ENCODE measurements around the gene TMEM62. TPM values are rescaled to one million over a fixed set of nuclear protein-coding genes. Genes with fewer than 3 reads are reported as not detected.

Gene TMEM62
- total and polyA plus RNA-seq, 4 donors = 4.5 to 14.0 (median 10.6) TPM

DNA sequence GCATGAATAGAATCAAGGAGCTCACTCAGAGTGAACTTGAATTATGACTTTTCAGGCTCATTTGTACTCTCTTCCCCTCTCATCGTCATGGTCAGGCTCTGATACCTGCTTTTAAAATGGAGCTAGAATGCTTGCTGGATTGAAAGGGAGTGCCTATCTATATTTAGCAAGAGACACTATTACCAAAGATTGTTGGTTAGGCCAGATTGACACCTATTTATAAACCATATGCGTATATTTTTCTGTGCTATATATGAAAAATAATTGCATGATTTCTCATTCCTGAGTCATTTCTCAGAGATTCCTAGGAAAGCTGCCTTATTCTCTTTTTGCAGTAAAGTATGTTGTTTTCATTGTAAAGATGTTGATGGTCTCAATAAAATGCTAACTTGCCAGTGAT is 61.4 kb downstream of the TMEM62 start:
- WGBS = 95% methylated on average over 2 of the region's 2 CpGs
- Histone ChIP-seq H3K4me3 (ENCODE audit: low read depth in 1 of 3, low read length in 3 of 3) (no peak overlapping the region), H3K27me3 (ENCODE audit: control insufficient read depth in 4 of 4, insufficient read depth in 4 of 4, low read length in 3 of 4) (no peaks in the 10 kb centered on the region), H3K27ac (ENCODE audit: low read depth in 1 of 2, low read length in 2 of 2) (no peak overlapping the region), H3K36me3 (ENCODE audit: control insufficient read depth in 4 of 4, insufficient read depth in 3 of 4, low read depth in 1 of 4, low read length in 3 of 4) (peaks cover 7 to 62% (median 53%) of the 10 kb centered on the region in 4 donors), H3K9ac (ENCODE audit: low read depth in 1 of 2, low read length in 2 of 2) (no peak overlapping the region), H3K4me1 (ENCODE audit: control insufficient read depth in 4 of 4, insufficient read depth in 4 of 4, low read length in 3 of 4) (peaks cover 0 to 4% (median 2%) of the 10 kb centered on the region in 4 donors), H3K9me3 (ENCODE audit: control insufficient read depth in 4 of 4, low read length in 3 of 4) (no peaks in the 10 kb centered on the region)
- no peak for DNase-seq (ENCODE audit: low spot score)
- no peak for TF ChIP-seq NR2F2 (IDR thresholded peaks at IDR 0.05)
- TF ChIP-seq HNF4G (IDR thresholded peaks at IDR 0.05) = no peak
- no peak for TF ChIP-seq FOXA2 (IDR thresholded peaks at IDR 0.05)
- no peak for TF ChIP-seq MAX (IDR thresholded peaks at IDR 0.05)
- TF ChIP-seq, protein P1, sequence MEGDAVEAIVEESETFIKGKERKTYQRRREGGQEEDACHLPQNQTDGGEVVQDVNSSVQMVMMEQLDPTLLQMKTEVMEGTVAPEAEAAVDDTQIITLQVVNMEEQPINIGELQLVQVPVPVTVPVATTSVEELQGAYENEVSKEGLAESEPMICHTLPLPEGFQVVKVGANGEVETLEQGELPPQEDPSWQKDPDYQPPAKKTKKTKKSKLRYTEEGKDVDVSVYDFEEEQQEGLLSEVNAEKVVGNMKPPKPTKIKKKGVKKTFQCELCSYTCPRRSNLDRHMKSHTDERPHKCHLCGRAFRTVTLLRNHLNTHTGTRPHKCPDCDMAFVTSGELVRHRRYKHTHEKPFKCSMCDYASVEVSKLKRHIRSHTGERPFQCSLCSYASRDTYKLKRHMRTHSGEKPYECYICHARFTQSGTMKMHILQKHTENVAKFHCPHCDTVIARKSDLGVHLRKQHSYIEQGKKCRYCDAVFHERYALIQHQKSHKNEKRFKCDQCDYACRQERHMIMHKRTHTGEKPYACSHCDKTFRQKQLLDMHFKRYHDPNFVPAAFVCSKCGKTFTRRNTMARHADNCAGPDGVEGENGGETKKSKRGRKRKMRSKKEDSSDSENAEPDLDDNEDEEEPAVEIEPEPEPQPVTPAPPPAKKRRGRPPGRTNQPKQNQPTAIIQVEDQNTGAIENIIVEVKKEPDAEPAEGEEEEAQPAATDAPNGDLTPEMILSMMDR (IDR thresholded peaks at IDR 0.05; ENCODE audit: low read depth, low read length, missing input control) = no peak
- no peak for TF ChIP-seq ZBTB33 (IDR thresholded peaks at IDR 0.05)
- no peak for TF ChIP-seq GABPA (IDR thresholded peaks at IDR 0.05 in 1 of 2, conservative IDR thresholded peaks at IDR 0.05 in 1 of 2)
- TF ChIP-seq, protein P2, sequence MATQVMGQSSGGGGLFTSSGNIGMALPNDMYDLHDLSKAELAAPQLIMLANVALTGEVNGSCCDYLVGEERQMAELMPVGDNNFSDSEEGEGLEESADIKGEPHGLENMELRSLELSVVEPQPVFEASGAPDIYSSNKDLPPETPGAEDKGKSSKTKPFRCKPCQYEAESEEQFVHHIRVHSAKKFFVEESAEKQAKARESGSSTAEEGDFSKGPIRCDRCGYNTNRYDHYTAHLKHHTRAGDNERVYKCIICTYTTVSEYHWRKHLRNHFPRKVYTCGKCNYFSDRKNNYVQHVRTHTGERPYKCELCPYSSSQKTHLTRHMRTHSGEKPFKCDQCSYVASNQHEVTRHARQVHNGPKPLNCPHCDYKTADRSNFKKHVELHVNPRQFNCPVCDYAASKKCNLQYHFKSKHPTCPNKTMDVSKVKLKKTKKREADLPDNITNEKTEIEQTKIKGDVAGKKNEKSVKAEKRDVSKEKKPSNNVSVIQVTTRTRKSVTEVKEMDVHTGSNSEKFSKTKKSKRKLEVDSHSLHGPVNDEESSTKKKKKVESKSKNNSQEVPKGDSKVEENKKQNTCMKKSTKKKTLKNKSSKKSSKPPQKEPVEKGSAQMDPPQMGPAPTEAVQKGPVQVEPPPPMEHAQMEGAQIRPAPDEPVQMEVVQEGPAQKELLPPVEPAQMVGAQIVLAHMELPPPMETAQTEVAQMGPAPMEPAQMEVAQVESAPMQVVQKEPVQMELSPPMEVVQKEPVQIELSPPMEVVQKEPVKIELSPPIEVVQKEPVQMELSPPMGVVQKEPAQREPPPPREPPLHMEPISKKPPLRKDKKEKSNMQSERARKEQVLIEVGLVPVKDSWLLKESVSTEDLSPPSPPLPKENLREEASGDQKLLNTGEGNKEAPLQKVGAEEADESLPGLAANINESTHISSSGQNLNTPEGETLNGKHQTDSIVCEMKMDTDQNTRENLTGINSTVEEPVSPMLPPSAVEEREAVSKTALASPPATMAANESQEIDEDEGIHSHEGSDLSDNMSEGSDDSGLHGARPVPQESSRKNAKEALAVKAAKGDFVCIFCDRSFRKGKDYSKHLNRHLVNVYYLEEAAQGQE (IDR thresholded peaks at IDR 0.05) = no peak
- no peak for TF ChIP-seq TAF1 (conservative IDR thresholded peaks at IDR 0.05)
- no peak for TF ChIP-seq HNF4A (conservative IDR thresholded peaks at IDR 0.05)
- TF ChIP-seq EGR1 (IDR thresholded peaks at IDR 0.05; ENCODE audit: low read depth in 2 of 2) = no peak

GRCh38 chr15:43196760-43197548 is 63.6 kb downstream of the TMEM62 start:
- TF ChIP-seq RAD21 (IDR thresholded peaks at IDR 0.05) = no peak
- TF ChIP-seq JUND (IDR thresholded peaks at IDR 0.05) = no peak
- no peak for TF ChIP-seq ZBTB33 (IDR thresholded peaks at IDR 0.05)
- TF ChIP-seq RXRA (IDR thresholded peaks at IDR 0.05) = no peak
- TF ChIP-seq YY1 (IDR thresholded peaks at IDR 0.05) = no peak
- TF ChIP-seq, protein P3, sequence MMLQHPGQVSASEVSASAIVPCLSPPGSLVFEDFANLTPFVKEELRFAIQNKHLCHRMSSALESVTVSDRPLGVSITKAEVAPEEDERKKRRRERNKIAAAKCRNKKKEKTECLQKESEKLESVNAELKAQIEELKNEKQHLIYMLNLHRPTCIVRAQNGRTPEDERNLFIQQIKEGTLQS (IDR thresholded peaks at IDR 0.05) = no peak
- no peak for TF ChIP-seq FOXA1 (IDR thresholded peaks at IDR 0.05)
- TF ChIP-seq TAF1 (conservative IDR thresholded peaks at IDR 0.05) = no peak
- TF ChIP-seq MAX (IDR thresholded peaks at IDR 0.05) = no peak
- TF ChIP-seq, protein P1 (IDR thresholded peaks at IDR 0.05; ENCODE audit: low read depth, low read length, missing input control) = no peak
- no peak for TF ChIP-seq FOXA2 (IDR thresholded peaks at IDR 0.05)
- DNase-seq (ENCODE audit: low spot score) = no peak
- 96% methylated on average over 10 of the region's 10 CpGs for WGBS
- Histone ChIP-seq H3K27ac (ENCODE audit: low read depth in 1 of 2, low read length in 2 of 2) (no peak overlapping the region), H3K9me3 (ENCODE audit: control insufficient read depth in 4 of 4, low read length in 3 of 4) (no peaks in the 10 kb centered on the region), H3K4me1 (ENCODE audit: control insufficient read depth in 4 of 4, insufficient read depth in 4 of 4, low read length in 3 of 4) (no peaks in the 10 kb centered on the region), H3K4me3 (ENCODE audit: low read depth in 1 of 3, low read length in 3 of 3) (no peak overlapping the region), H3K27me3 (ENCODE audit: control insufficient read depth in 4 of 4, insufficient read depth in 4 of 4, low read length in 3 of 4) (no peaks in the 10 kb centered on the region), H3K9ac (ENCODE audit: low read depth in 1 of 2, low read length in 2 of 2) (no peak overlapping the region), H3K36me3 (ENCODE audit: control insufficient read depth in 4 of 4, insufficient read depth in 3 of 4, low read depth in 1 of 4, low read length in 3 of 4) (peaks cover 7 to 43% (median 35%) of the 10 kb centered on the region in 4 donors)

Measured in liver (tissue), 9 donors.